HG03442 (cell line): ENCODE results near the gene CUX1.
"Not testable (repeated sequence)": the region's sequence is repeated elsewhere in the genome, so short reads cannot be mapped to it uniquely, and the experiment has no call there.

ENCODE experiments used
- ATAC-seq: cut with Tn5 transposase; IDR thresholded peaks from one replicate; pipeline ENCODE4 v1.9.1; 2021; ENCODE audit warnings: mild to moderate bottlenecking, moderate library complexity; ENCODE audit not compliant: unreplicated experiment

CUX1 gene

GRCh38 chr7:102119213-102119651, 301.8 kb downstream of the CUX1 start:
- no peak for ATAC-seq

GRCh38 chr7:102119925-102120324, 302.5 kb downstream of the CUX1 start:
- ATAC-seq = no peak

GRCh38 chr7:102120666-102121195, 303.3 kb downstream of the CUX1 start:
- no peak for ATAC-seq

GRCh38 chr7:102122026-102122425, 304.6 kb downstream of the CUX1 start:
- no peak for ATAC-seq

GRCh38 chr7:102125127-102125596, 307.7 kb downstream of the CUX1 start:
- ATAC-seq = peak; percentile 63

GRCh38 chr7:102128303-102128702, 310.9 kb downstream of the CUX1 start:
- ATAC-seq = no peak

- no peak for ATAC-seq
Measured at GRCh38 chr7:102129636-102130370, 312.4 kb downstream of the CUX1 start.

- ATAC-seq = no peak
Measured at GRCh38 chr7:102132209-102132752, 314.9 kb downstream of the CUX1 start.

- no peak for ATAC-seq
Measured at GRCh38 chr7:102138676-102139075, 321.2 kb downstream of the CUX1 start.

GRCh38 chr7:102140952-102141370, 323.5 kb downstream of the CUX1 start:
- ATAC-seq = no peak

- not testable (repeated sequence) for ATAC-seq
Measured at GRCh38 chr7:102142433-102142832, 325.0 kb downstream of the CUX1 start.

- no peak for ATAC-seq
Measured at GRCh38 chr7:102146122-102146521, 328.7 kb downstream of the CUX1 start.

GRCh38 chr7:102147008-102147407, 329.6 kb downstream of the CUX1 start:
- ATAC-seq = no peak

- no peak for ATAC-seq
Measured at GRCh38 chr7:102148799-102149198, 331.4 kb downstream of the CUX1 start.

- ATAC-seq = no peak
Measured at GRCh38 chr7:102149416-102149815, 332.0 kb downstream of the CUX1 start.

GRCh38 chr7:102150266-102150665, 332.8 kb downstream of the CUX1 start:
- ATAC-seq = no peak

GRCh38 chr7:102152672-102153598, 335.5 kb downstream of the CUX1 start:
- ATAC-seq = no peak

GRCh38 chr7:102153599-102153946, 336.1 kb downstream of the CUX1 start:
- no peak for ATAC-seq

- ATAC-seq = no peak
Measured at GRCh38 chr7:102154425-102154824, 337.0 kb downstream of the CUX1 start.

- no peak for ATAC-seq
Measured at GRCh38 chr7:102155821-102156441, 338.5 kb downstream of the CUX1 start.

- ATAC-seq = no peak
Measured at GRCh38 chr7:102156867-102157266, 339.4 kb downstream of the CUX1 start.
